ENCODE results near the gene SAMD4A.

DNA sequence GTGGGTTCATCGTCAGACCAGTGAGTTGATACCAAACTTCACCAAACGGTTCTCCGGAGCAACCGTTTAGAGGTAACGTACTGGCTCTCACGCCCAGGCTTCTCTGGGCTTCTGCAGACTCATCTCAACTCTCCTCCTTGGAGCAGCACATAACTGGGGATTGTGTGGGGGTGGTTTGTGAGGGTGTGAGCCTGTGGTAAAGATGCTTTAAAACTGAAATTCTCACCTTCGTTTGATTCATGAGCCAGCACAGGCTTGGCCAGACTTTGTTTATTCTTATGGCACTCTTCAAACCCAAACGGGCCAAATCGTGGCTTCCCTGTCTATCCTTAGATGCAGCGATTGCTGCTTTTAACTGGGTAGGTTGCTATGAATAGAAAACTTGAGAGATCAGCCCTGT, 121.3 kb downstream of the SAMD4A start:
- TF ChIP-seq POLR2A (IDR thresholded peaks at IDR 0.05; ENCODE audit: low read depth, low read length): no peak
- TF ChIP-seq POLR2AphosphoS5 (IDR thresholded peaks at IDR 0.05; ENCODE audit: low read depth, low read length): no peak
- no peak for TF ChIP-seq PAX5 (IDR thresholded peaks at IDR 0.05; ENCODE audit: insufficient read depth, low read length, severe bottlenecking)
- no peak for TF ChIP-seq TAF1 (IDR thresholded peaks at IDR 0.05; ENCODE audit: low read depth, low read length)
- no peak for TF ChIP-seq SPI1 (IDR thresholded peaks at IDR 0.05; ENCODE audit: low read depth, low read length)

Measured in GM12891 (cell line).